ENCODE data around the gene RTF2.

Gene RTF2

GRCh38 chr20:56438284-56438683, 30.1 kb upstream of the RTF2 start:
- no peak for DNase-seq (ENCODE audit: low read depth, low spot score)

- DNase-seq (ENCODE audit: low read depth, low spot score): no peak
Measured at GRCh38 chr20:56439771-56440291, 28.6 kb upstream of the RTF2 start.

GRCh38 chr20:56440346-56441007, 27.9 kb upstream of the RTF2 start:
- DNase-seq (ENCODE audit: low read depth, low spot score): peak; percentile 12

GRCh38 chr20:56442389-56443365, 25.8 kb upstream of the RTF2 start:
- DNase-seq (ENCODE audit: low read depth, low spot score): no peak

GRCh38 chr20:56443654-56444540, 24.5 kb upstream of the RTF2 start:
- no peak for DNase-seq (ENCODE audit: low read depth, low spot score)

- no peak for DNase-seq (ENCODE audit: low read depth, low spot score)
Measured at GRCh38 chr20:56445130-56445529, 23.3 kb upstream of the RTF2 start.

GRCh38 chr20:56445540-56445939, 22.9 kb upstream of the RTF2 start:
- no peak for DNase-seq (ENCODE audit: low read depth, low spot score)

GRCh38 chr20:56447227-56447626, 21.2 kb upstream of the RTF2 start:
- no peak for DNase-seq (ENCODE audit: low read depth, low spot score)

- DNase-seq (ENCODE audit: low read depth, low spot score): no peak
Measured at GRCh38 chr20:56449459-56449858, 19.0 kb upstream of the RTF2 start.

GRCh38 chr20:56451056-56451765, 17.2 kb upstream of the RTF2 start:
- DNase-seq (ENCODE audit: low read depth, low spot score): no peak

GRCh38 chr20:56453352-56453751, 15.1 kb upstream of the RTF2 start:
- DNase-seq (ENCODE audit: low read depth, low spot score): no peak

- no peak for DNase-seq (ENCODE audit: low read depth, low spot score)
Measured at GRCh38 chr20:56454754-56455153, 13.7 kb upstream of the RTF2 start.

GRCh38 chr20:56458206-56458821, 10.1 kb upstream of the RTF2 start:
- no peak for DNase-seq (ENCODE audit: low read depth, low spot score)

- DNase-seq (ENCODE audit: low read depth, low spot score): no peak
Measured at GRCh38 chr20:56460459-56460858, 8.0 kb upstream of the RTF2 start.

GRCh38 chr20:56461576-56461975, 6.9 kb upstream of the RTF2 start:
- DNase-seq (ENCODE audit: low read depth, low spot score): no peak

- DNase-seq (ENCODE audit: low read depth, low spot score): no peak
Measured at GRCh38 chr20:56463428-56463827, 5.0 kb upstream of the RTF2 start.

GRCh38 chr20:56465997-56466396, 2.4 kb upstream of the RTF2 start:
- no peak for DNase-seq (ENCODE audit: low read depth, low spot score)

GRCh38 chr20:56467968-56468315, 485 bp upstream of the RTF2 start:
- no peak for DNase-seq (ENCODE audit: low read depth, low spot score)

GRCh38 chr20:56469077-56469449, 636 bp downstream of the RTF2 start:
- DNase-seq (ENCODE audit: low read depth, low spot score): no peak

GRCh38 chr20:56483970-56484369, 15.5 kb downstream of the RTF2 start:
- DNase-seq (ENCODE audit: low read depth, low spot score): no peak

- DNase-seq (ENCODE audit: low read depth, low spot score): no peak
Measured at GRCh38 chr20:56487216-56487615, 18.8 kb downstream of the RTF2 start.
